HepG2 (cell line): ENCODE data around the gene NINL. TPM values are rescaled to one million over a fixed set of nuclear protein-coding genes. Genes with fewer than 3 reads are reported as not detected.

Source experiments
- AHDC1 ChIP-seq: sonication (generic); formaldehyde crosslinking; IDR thresholded peaks from 2 replicates; pipeline ENCODE4 v1.5.1; 2020; ENCODE audit warnings: mild to moderate bottlenecking, missing genetic modification reagents, borderline replicate concordance
- BCL3 ChIP-seq: sonication (generic); formaldehyde crosslinking; IDR thresholded peaks from 2 replicates; pipeline ENCODE4 v1.5.1; 2020; ENCODE audit warnings: mild to moderate bottlenecking, missing genetic modification reagents, moderate library complexity
- KIAA2018 ChIP-seq: sonication (generic); formaldehyde crosslinking; IDR thresholded peaks from 2 replicates; pipeline ENCODE4 v1.5.0; 2020; ENCODE audit warnings: mild to moderate bottlenecking, missing genetic modification reagents, borderline replicate concordance
- NONO ChIP-seq, 2 experiments: fragments of 450-650 bp in 1 of 2; sonication (generic) in 1 of 2; formaldehyde crosslinking in 1 of 2; IDR thresholded peaks in 1 of 2; conservative IDR thresholded peaks in 1 of 2; 2 replicates each; pipeline versions ENCODE4 v1.6.1 to v1.8.0; 2017 to 2022; ENCODE audit warnings: mild to moderate bottlenecking in 1 of 2, missing genetic modification reagents in 1 of 2, moderate library complexity in 1 of 2
- PHF5A ChIP-seq: IDR thresholded peaks from one replicate; pipeline ENCODE4 v1.6.1; 2018; ENCODE audit warnings: low read depth, missing genetic modification reagents; ENCODE audit not compliant: unreplicated experiment
- PTBP1 ChIP-seq: fragments of 200-400 bp; formaldehyde crosslinking; IDR thresholded peaks from 2 replicates; pipeline ENCODE4 v1.6.1; 2018; ENCODE audit warnings: low read length, low read depth; ENCODE audit not compliant: poor library complexity, severe bottlenecking
- YY1 ChIP-seq: IDR thresholded peaks from 2 replicates; pipeline ENCODE4 v1.6.1; 2011; ENCODE audit warnings: low read length, low read depth, moderate library complexity, mild to moderate bottlenecking; ENCODE audit not compliant: insufficient read depth, insufficient replicate concordance
- ZBTB38 ChIP-seq: sonication (generic); formaldehyde crosslinking; IDR thresholded peaks from 2 replicates; pipeline ENCODE4 v1.5.1; 2020; ENCODE audit warnings: mild to moderate bottlenecking, missing genetic modification reagents
- ZBTB8A ChIP-seq: sonication (generic); formaldehyde crosslinking; IDR thresholded peaks from 2 replicates; pipeline ENCODE4 v1.4.0; 2020; ENCODE audit warnings: mild to moderate bottlenecking, low read depth, missing genetic modification reagents, borderline replicate concordance
- ZMYM4 ChIP-seq: sonication (generic); formaldehyde crosslinking; IDR thresholded peaks from 2 replicates; pipeline ENCODE4 v1.8.1; 2023; ENCODE audit warnings: mild to moderate bottlenecking, missing genetic modification reagents
- polyA plus RNA-seq, 8 experiments: library from polyadenylated mRNA; depleted of rRNA in 3 of 8; stranded (reverse) in 7 of 8; unstranded in 1 of 8; fragments of >200 nt; fragmentation: Illumina TruSeq in 4 of 8; extraction: Trizol in 4 of 8; gene quantifications; 2 replicates each; pipeline versions ENCODE4 v1.2.1 to v1.2.3, GENCODE V29; 2011 to 2016; ENCODE audit warnings: low read depth in 4 of 8, missing spikeins in 1 of 8, mixed read lengths in 1 of 8; ENCODE audit not compliant: insufficient read depth in 1 of 8
- total RNA-seq, 5 experiments: library from RNA; depleted of rRNA; stranded (reverse); fragments of >200 nt; fragmentation: Illumina TruSeq; extraction: Trizol; gene quantifications; 2 replicates each; pipeline ENCODE4 v1.2.3, GENCODE V29; 2016; ENCODE audit warnings: low read depth in 1 of 5

NINL gene
- total and polyA plus RNA-seq, 2 of the 13 experiments (the other 11 are each of a cell fraction or from before 2014, with no cell fraction given) = 32.3 to 34.3 TPM

DNA sequence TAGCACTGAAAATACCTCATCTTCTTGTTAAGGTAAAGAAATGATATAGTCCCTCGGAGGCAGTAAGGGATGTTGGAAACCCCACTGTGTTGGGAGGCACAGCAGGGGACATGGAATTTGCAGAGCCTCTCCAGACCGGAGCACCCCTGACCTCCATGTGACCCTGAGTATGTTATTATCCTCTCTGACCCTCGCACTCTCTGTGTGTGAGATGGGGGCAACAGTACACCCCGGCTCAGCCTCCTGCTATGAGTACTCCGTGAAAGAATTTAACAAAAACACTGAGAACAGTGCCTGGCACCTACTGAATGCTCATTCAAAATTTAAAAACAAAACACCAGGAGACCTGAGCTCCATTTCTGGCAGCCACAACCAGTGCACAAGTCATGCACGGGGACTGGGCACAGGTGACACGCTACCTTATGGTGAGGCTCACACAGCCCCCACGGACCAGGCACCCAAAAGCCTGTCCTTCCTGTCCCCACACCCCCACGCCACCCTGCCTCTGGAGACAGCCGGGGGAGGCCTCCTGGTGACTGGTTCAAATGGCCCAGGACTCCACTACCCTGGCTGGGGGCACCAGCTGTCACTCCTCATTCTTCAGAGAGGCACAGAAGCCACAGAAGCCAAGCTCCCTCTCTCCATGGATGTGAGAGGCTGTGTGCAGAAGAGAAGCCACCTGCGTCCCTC is 6.1 kb downstream of the NINL start (continued):
- no peak for TF ChIP-seq BCL3
- peak; percentile 13 for TF ChIP-seq YY1
- TF ChIP-seq NONO (IDR thresholded peaks at IDR 0.05) = no peak
- TF ChIP-seq NONO (CRISPR knock-in tag; conservative IDR thresholded peaks at IDR 0.05) = no peak
- TF ChIP-seq KIAA2018 (CRISPR knock-in tag) = no peak
- TF ChIP-seq PHF5A (CRISPR knock-in tag) = no peak
- peak; percentile 30; the same call in 1 of the 2 replicates for TF ChIP-seq ZMYM4
- TF ChIP-seq AHDC1 (CRISPR knock-in tag) = no peak
- TF ChIP-seq ZBTB38 (CRISPR knock-in tag) = 0 out of 2 replicates have a peak, but pooled peaks have one; percentile 30
- no peak for TF ChIP-seq ZBTB8A (CRISPR knock-in tag)
- no peak for TF ChIP-seq PTBP1
